ENCODE data around the gene PTK6.
"Not testable (repeated sequence)": the region's sequence is repeated elsewhere in the genome, so short reads cannot be mapped to it uniquely, and the experiment has no call there.

PTK6 gene

DNA sequence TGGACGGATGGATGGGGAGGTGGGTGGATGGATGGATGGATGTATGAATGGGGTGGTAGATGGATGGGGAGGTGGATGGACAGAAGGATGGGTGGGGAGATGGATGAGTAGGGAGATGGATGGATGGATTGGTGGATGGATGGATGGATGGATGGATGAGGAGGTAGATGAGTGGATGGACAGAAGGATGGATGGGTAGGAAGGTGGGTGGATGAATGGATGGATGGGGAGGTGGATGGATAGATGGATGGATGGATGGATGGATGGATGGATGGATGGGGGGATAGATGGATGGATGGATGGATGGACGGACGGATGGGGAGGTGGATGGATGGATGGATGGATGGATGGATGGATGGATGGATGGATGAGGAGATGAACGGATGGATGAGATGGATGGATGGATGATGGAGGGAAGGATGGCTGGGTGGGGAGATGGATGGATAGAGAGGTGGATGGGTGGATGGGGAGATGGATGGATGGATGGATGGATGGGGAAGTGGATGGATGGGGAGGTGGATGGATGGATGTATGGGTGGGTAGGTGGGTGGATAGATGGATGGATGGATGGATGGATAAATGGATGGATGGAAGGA is 45.4 kb downstream of the PTK6 start:
- DNase-seq, result no peak

DNA sequence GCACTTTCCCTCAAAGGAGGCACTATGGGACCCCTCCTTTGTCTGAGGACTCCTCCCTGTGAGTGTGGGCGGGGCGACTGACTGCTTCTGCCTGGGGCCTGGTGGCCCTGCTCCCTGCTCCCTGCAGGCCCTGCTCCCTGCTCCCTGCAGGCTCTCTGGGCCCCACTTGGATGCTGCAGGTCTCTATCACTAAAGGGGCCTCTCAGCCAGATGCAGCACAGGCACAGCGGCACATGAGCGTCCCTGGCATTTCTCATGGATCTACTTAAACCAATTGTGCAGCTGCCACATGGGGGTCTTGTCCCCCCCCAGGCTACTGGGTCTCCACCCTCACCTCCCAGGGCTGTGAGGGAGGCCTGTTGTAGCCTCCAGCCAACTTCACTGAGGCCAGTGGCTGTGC is 46.1 kb downstream of the PTK6 start:
- no peak for DNase-seq

DNA sequence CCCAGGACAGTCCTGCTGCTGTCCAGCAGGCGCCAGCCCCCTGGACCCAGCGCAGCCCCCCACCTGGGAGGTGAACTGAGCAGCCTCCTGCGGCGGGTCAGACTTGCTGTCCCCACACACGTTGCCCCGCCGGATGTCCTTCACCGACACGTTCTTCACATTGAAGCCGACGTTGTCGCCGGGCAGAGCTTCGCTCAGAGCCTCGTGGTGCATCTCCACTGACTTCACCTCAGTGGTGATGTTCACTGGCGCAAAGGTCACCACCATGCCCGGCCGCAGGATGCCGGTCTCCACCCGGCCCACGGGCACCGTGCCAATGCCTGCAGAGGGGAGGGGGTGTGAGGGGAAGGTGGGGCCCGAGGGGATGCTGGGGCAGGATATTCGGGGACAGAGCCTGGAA is 46.8 kb downstream of the PTK6 start:
- DNase-seq, result no peak

DNA sequence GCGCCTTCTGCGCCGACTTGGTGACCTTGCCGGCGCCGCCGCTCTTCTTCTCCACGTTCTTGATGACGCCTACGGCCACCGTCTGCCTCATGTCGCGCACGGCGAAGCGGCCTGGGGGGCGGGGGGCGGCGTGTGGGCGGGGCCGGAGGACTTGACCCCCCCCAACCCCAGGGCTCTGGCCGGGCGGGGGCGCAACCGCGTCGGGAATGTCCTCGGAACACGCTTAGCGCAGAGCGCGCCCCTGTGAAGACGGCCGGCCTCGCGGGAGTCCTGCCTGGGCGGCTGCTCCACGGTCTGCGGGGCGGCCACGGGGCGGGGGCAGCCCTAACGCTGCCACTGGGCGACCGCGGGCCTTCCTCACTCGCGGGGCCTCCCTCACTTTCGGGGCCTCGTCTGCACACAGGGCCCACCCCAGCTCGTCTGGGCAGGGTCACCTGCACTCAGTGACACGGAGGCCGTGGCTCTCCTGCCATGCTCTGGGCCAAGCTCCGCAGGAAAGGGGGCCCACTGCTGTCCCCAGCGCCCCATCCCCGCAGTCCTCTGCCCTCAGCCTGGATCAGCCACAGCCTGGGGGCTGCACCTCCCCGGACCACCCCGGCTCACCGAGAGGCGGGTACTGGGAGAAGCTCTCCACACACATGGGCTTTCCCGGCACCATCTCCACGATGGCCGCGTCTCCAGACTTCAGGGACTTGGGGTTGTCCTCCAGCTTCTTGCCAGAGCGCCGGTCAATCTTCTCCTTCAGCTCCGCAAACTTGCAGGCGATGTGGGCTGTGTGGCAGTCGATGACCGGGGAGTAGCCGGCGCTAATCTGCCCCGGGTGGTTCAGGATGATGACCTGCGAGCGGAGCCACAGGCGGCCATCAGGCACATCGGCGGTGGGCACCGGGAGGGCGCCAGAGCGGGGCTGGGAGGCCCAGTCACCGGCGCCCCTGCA is 48.6 kb downstream of the PTK6 start:
- no peak for DNase-seq

DNA sequence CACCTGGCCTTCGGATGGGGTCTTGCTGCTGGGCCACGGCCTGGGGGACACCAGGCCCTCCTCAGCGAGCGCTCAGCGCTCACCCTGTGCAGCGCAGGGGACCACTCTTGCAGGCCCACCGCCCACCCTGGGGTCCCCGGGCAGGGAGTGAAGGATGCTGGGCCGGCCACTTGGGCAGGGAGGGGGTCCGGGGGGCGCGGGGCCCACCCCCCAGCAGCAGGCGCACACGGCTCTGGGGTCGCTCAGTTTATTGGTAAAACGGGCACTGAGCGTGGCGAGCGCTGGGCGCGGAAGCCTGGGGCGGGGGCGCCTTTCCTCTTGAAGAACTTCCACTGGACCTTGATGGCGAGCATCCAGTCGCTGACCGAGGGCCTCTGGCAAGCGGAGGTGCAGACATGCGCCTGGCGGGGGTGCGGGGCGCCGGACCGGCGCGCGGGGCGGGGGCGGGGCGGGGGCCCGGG is 49.4 kb downstream of the PTK6 start:
- DNase-seq, result no peak

DNA sequence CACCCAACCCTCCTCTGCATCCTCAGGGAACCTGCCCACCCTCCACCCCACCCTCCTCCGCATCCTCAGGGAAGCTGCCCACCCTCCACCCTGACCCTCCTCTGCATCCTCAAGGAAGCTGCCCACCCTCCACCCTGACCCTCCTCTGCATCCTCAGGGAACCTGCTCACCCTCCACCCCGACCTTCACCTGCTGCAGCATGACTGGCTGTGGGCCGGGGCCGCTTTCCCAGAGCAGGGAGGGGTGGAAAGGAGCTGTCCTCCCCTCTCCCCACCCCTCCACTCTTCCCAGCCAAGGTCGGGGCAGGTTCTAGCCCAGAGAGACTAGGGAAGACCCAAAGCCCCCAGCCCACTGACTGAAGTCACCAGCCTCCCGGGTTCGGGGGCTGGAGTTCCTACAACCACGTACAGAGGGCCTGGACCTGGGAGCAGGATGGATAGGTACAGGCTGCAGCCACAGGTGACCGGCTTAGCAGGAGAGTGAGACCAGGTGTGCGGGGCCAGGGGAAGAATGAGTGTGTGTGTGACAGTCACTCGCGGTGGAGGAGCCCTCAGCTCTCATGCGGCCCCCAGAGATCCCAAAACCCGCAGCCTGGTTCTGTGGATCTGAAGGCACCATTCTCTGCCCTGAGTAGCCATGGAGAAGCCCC is 49.9 kb downstream of the PTK6 start:
- no peak for DNase-seq

DNA sequence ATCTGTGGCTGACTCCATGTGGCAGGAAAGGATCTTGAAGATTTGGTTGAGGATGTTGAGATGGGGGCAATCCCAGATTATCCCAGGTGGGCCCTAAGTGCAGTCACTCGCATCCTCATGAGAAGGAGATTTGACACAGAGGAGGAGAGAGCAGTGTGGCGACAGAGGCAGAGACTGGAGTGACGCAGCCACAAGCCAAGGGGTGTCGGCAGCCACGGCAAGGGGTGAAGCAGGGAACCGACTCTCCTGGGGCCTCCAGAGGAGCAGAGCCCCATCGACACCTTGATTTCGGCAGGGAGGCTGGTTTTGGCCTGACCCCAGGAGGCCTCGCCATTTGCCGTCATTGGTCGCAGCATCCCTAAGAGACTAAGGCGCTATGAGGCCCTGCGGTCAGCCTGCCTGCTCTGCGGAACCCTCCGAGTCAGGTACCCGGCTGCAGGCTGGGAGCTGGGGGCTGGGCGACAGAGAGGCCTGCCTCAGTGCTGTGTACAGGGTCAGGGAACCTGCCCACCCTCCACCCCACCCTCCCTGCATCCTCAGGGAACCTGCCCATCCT is 50.8 kb downstream of the PTK6 start:
- DNase-seq, result no peak

DNA sequence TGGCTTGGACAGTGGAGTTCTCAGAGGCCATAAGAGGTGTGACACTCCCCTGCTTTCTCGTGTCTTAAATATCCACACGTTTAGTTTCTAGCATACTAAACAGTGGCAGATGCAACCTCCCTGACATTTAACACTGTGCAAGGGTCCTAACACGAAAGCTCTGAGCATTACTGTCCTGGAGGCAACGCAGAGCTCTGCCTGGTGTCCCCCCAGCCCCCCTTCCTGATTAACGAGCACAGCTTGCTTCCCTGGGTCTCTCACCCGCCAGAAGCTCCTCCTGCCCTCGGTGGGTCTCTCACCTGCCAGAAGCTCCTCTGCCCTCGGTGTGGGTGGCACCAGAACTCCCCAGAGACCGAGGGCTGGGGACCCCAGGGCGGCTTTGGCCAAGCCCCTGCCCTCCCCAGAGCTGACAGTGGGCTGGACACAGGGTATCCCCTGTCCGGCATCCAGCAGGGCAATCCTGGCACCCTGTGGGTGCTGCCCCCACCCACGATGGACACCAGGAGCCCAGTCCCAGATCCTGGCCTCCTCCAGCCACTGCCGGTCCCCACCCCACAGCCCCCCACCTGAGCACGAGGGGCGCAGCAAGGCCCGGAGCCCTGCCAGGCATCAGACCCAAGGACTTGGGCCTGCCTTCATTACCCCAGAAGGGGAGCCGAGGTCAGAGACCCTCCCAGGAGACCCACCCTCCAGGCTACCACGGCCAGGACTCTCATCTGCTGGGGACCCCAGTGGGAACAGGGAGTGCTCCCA is 52.3 kb downstream of the PTK6 start:
- DNase-seq, result no peak

DNA sequence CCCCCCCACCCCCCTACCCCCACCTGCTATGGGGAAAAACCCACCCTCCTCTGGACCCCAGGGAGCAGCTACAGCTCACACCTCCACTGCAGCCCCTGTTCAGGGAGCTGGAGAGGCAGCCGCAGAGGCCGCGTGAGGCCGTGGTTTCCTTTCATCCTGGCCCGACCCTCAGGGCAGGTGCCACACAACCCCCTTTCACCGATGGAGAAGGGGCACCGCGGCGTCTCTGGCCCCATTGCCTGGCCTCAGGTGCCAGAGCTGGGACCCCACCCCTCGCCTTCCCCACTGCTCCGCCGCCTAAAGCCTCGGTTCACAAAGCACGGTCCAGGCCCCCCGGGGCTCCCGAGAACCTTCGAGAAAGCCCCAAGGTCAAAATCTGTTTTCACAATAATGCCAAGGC is 52.9 kb downstream of the PTK6 start:
- no peak for DNase-seq

DNA sequence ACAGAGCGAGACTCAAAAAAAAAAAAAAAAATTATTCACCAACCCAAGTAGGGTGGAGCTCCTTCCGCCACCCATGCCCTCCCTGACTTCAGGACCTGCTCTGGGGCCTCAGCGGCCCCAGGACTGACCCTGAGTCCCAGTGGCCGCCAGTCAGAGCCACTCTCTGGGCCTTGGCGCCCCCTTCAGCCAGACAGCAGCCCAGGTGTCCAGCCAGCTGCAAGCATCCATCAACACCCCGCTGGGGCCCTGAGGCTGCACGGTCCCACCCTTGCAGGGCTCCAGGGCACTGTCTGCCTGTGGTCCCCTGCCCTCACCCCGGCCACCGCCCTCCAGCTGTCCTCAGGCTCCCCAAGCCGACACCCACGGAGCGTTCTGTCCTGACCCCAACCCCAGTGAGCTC is 53.3 kb downstream of the PTK6 start:
- no peak for DNase-seq

DNA sequence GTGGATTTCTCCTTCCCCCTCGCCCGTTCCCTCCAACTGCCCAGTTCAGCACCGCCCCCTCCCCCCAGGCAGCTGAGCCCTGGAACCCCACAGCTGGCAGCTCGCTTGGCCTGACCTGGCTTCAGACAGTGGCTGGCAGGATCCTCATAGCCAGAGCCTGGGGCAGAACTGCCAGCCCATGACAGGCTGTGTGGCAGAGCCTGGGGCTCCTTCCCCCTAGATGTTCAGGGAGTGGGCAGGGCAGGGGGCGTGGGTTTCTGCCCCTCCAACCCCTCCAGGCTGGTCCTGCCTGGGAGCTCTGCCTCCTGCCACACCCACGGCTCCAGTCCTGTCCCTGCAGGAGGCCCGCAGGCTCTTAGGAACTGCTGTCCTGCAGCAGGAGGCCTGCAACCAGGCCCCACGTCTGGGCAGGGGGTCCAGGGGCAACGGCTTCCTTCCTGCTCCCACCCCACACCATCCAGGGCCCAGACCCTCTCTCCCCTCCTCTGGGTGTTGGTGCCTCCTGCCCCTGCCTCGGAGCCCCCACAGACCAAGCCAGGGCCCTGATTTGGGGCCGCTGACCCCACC is 55.1 kb downstream of the PTK6 start:
- no peak for DNase-seq

DNA sequence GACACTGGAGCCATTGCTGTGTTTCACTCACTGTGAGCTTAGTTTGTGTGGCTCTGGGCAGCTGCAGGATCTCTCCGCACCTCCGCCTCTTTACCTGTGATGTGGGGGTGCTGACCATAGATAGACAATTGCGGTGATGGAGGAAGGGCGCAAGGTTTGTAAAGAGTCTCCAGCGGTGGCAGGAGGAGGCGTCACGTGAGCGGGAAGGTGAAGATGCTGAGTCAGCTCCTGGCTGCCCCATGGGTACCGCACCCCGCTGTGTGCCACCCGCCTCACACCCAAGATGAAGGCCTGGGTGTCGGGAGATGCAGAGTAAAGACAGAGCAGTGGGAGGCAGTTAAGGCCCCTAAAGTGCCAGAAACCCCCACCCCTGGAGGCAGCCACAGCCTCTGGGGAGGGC is 55.7 kb downstream of the PTK6 start:
- DNase-seq, result no peak

DNA sequence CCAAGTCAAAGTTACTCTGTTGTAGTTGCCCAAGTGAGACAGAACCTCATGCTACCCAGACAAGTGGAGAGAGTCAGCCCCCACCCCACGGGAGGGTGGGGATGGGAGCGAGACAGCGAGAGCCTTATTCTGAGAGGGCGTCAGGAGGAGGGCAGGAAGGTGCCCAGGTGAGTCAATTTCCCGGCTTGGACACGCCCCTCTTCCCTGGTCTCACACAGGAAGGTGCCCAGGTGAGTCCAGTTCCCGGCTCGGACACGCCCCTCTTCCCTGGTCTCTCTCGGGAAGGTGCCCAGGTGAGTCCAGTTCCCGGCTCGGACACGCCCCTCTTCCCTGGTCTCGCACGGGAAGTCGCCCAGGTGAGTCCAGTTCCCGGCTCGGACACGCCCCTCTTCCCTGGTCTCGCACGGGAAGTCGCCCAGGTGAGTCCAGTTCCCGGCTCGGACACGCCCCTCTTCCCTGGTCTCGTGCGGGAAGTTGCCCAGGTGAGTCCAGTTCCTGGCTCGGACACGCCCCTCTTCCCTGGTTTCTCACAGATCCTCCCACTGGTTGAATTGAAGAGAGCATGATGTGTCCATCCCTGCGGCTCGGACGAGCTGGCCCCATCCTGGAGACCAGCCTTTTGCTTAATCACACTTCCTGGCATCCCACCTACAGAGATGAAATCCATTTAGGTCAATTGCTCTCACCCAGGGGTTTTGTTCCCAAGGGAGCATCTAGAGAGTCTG is 57.3 kb downstream of the PTK6 start:
- DNase-seq, result not testable (repeated sequence)

DNA sequence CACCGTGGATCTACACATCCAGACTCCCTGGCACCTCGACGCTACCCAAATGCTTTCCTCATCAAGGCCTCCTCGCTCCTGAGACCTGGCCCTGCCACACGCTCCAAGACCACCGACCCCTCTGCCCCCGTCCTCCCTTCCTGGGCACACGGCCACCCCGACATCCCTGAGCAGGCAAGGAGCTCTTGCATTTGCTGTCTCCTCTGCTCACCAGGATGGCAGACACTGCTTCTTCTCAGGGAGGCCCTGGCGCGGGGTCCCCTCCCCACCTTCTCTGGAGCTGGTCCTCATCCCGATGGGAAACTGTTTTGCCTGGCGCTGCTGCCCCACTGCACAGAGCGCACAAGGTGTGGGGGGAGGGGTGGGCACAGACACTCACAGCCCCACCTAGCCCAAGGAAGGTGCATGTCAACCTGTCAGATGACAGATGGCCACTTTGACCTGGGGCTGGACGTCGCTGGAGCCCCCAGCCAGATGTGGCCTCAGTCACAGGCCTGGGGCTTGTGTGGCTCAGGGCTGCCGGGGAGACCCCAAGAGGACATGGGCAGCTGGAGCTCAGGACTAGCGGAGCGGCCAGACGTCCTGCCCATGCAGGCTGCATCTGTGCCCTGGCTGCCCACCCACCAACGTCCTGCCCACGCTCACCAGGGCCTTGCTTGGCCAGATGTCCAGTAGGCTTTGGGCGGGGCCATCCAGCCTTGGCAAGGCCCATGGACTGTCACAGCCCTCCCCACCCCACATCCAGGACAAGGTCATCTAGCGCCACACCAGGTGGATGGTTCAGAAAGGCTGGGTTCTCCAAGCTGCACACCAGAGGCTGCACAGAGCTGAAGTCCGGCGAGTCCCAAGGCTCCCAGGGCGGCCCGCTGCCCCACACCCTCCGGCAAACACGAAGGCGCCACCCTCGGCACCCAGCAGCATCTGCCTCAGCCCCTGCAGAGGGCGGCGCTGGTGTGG is 58.6 kb downstream of the PTK6 start:
- no peak for DNase-seq
